NB4 (cell line): Measurements from ENCODE around the gene CAB39L.

Experiments
- DNase-seq: peaks from one replicate; pipeline ENCODE4 v3.0.0; 2010; ENCODE audit warnings: low read depth
- H3K4me3 ChIP-seq: one replicate; pipeline ENCODE4 v1.5.1; 2011; ENCODE audit warnings: mild to moderate bottlenecking, low read depth, low read length, moderate library complexity
- CTCF ChIP-seq: IDR thresholded peaks from one replicate; pipeline ENCODE4 v1.5.1; 2012; ENCODE audit warnings: low read depth, low read length
- MAX ChIP-seq: IDR thresholded peaks from 2 replicates; pipeline ENCODE4 v1.6.1; 2011; ENCODE audit warnings: low read depth, low read length
- MYC ChIP-seq: IDR thresholded peaks from 2 replicates; pipeline ENCODE4 v1.6.1; 2011; ENCODE audit warnings: low read depth, low read length
- POLR2A ChIP-seq: IDR thresholded peaks from 2 replicates; pipeline ENCODE4 v1.6.1; 2011; ENCODE audit warnings: mild to moderate bottlenecking; ENCODE audit not compliant: insufficient read length; ENCODE audit errors: extremely low read depth

Gene CAB39L

GRCh38 chr13:49343731-49344130, 100.1 kb downstream of the CAB39L start:
- TF ChIP-seq POLR2A = no peak
- no peak for TF ChIP-seq MYC
- TF ChIP-seq MAX = no peak
- no peak for TF ChIP-seq CTCF
- no peak for DNase-seq
- H3K4me3 ChIP-seq = no peak overlapping the region

- no peak overlapping the region for H3K4me3 ChIP-seq
- TF ChIP-seq MYC (no peak), CTCF (no peak), MAX (no peak), POLR2A (no peak)
- no peak for DNase-seq
Measured at GRCh38 chr13:49343255-49343654, 100.6 kb downstream of the CAB39L start.

- DNase-seq = no peak
- no peak overlapping the region for H3K4me3 ChIP-seq
- TF ChIP-seq MAX = no peak
- TF ChIP-seq CTCF = no peak
- no peak for TF ChIP-seq MYC
- TF ChIP-seq POLR2A = no peak
Measured at GRCh38 chr13:49342454-49342853, 101.4 kb downstream of the CAB39L start.

GRCh38 chr13:49341941-49342340, 101.9 kb downstream of the CAB39L start:
- no peak for DNase-seq
- no peak overlapping the region for H3K4me3 ChIP-seq
- TF ChIP-seq MYC (no peak), CTCF (no peak), POLR2A (no peak), MAX (no peak)

GRCh38 chr13:49341517-49341916, 102.3 kb downstream of the CAB39L start:
- TF ChIP-seq POLR2A (no peak), MYC (no peak), CTCF (no peak), MAX (no peak)
- H3K4me3 ChIP-seq = no peak overlapping the region
- no peak for DNase-seq

- TF ChIP-seq CTCF (no peak), MAX (no peak), MYC (no peak), POLR2A (no peak)
- H3K4me3 ChIP-seq = no peak overlapping the region
- DNase-seq = no peak
Measured at GRCh38 chr13:49340161-49340560, 103.7 kb downstream of the CAB39L start.
